H1 (cell line): ENCODE results near the gene ABCD1. TPM values are rescaled to one million over a fixed set of nuclear protein-coding genes. Genes with fewer than 3 reads are reported as not detected.

Experiments used
- HDAC2 ChIP-seq, 2 experiments: fragments of 300-600 bp in 1 of 2; sonication (generic) in 1 of 2; IDR thresholded peaks; 2 replicates each; pipeline ENCODE4 v1.6.1; 2011 to 2012; ENCODE audit warnings: low read depth in 2 of 2, low read length in 2 of 2, mild to moderate bottlenecking in 2 of 2, moderate library complexity in 2 of 2, borderline replicate concordance in 1 of 2, inconsistent platforms in 1 of 2
- polyA plus RNA-seq, 7 experiments: library from polyadenylated mRNA; depleted of rRNA in 3 of 7; stranded (reverse) in 5 of 7; unstranded in 2 of 7; fragments of >200 nt in 5 of 7; fragments of 200-250 nt in 2 of 7; gene quantifications; 1 replicate in 5 of 7; 2 replicates in 1 of 7; 4 replicates in 1 of 7; pipeline versions ENCODE4 v1.2.1 to v1.2.3, GENCODE V29; 2011 to 2013; ENCODE audit warnings: missing spikeins in 2 of 7, mixed read lengths in 2 of 7
- total RNA-seq: library from RNA; stranded (reverse); fragmentation: NEBNext Ultra II Directional; extraction: Animal tissue kit (Norgen Biotek cat#: 25700); gene quantifications from 2 replicates; pipeline ENCODE4 v1.2.1, GENCODE V29; 2021

ABCD1 gene
- total and polyA plus RNA-seq, 2 of the 8 experiments (the other 6 are each of a cell fraction or from before 2014, with no cell fraction given): 3.1 to 6.6 TPM

DNA sequence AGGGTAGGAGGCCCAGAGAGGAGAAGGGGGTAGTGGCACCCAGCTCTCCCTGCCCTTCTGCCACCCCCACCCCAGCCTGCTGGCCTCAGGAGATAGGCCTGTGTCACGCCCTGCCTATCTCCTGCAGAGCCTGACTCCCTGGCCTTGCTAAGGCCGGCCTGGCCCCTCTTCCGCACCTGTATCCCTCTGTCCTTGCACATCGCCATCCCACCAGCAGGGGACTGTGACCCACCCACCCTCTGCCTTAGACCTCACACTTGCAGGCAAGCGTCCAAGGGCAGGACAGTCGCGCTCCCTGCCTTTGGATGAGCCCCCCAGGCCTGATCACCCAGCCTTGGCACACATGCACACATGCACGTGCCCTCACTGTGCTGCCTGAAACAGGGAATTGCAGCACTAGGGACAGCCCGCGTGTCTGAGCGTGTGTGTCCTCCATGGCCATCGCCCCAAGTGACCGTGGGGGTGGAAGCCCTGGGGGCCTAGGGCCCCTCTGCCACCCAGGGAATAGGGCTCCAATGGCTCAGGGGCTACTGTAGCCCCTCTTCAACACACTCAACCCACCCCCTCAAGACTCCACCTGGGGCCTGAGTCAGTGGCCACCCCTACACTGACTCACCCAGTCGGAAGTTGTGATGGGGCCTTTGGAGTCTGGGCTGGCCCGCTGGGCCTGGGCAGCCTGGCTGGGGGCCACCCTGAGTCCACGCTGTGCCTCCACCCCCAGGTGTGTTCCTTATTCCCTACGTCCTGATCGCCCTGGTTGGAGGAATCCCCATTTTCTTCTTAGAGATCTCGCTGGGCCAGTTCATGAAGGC, 34.8 kb upstream of the ABCD1 start (continued):
- no peak for TF ChIP-seq HDAC2 (IDR thresholded peaks at IDR 0.05; ENCODE audit: borderline replicate concordance in 1 of 2, low read depth in 2 of 2, low read length in 2 of 2)
